Cardiac muscle cell (in vitro differentiated cells and primary cell): ENCODE measurements around the gene S100A5. TPM values are rescaled to one million over a fixed set of nuclear protein-coding genes. Genes with fewer than 3 reads are reported as not detected.
A peak's percentile ranks its signal among the peaks of the same experiment; 100 is the strongest.

Experiments
- DNase-seq, 2 donors: peaks; one replicate each; pipeline versions ENCODE4 v3.0.0 to v3.0.0-alpha.2; 2010 to 2017; ENCODE audit warnings: low read depth in 1 of 2, low spot score in 1 of 2
- H3K27ac ChIP-seq: fragments of 200-600 bp; sonication (generic); 2 replicates; pipeline ENCODE4 v1.5.1; 2016
- H3K27me3 ChIP-seq: fragments of 200-600 bp; sonication (generic); 2 replicates; pipeline ENCODE4 v1.6.0; 2016; ENCODE audit warnings: control low read depth
- H3K36me3 ChIP-seq: fragments of 200-600 bp; sonication (generic); 2 replicates; pipeline ENCODE4 v1.5.1; 2016; ENCODE audit warnings: control low read depth
- H3K4me1 ChIP-seq: fragments of 200-600 bp; sonication (generic); 2 replicates; pipeline ENCODE4 v1.8.1; 2017; ENCODE audit warnings: low read depth, mild to moderate bottlenecking, mixed run types
- H3K4me3 ChIP-seq: fragments of 200-600 bp; sonication (generic); 2 replicates; pipeline ENCODE4 v1.5.1; 2016; ENCODE audit warnings: mild to moderate bottlenecking
- H3K9me3 ChIP-seq: fragments of 200-600 bp; sonication (generic); 2 replicates; pipeline ENCODE4 v1.5.1; 2017; ENCODE audit warnings: low read depth, mild to moderate bottlenecking, control low read depth
- polyA plus RNA-seq: library from polyadenylated mRNA; unstranded; fragments of >200 nt; fragmentation: Nextera tagmentation; extraction: Ambion mirVana; gene quantifications from 2 replicates; pipeline ENCODE4 v1.2.1, GENCODE V29; 2016
- total RNA-seq: library from RNA; depleted of rRNA; stranded (reverse); fragments of >200 nt; gene quantifications from 2 replicates; pipeline ENCODE4 v1.2.3, GENCODE V29; 2016
- TF ChIP-seq, protein P1 (sequence below): IDR thresholded peaks from 2 replicates; pipeline ENCODE4 v1.5.1; 2012; ENCODE audit warnings: low read depth, mild to moderate bottlenecking, low read length

Gene S100A5
- total and polyA plus RNA-seq, 2 experiments from 2014 or later: 0.31 TPM; not detected in 1

DNA sequence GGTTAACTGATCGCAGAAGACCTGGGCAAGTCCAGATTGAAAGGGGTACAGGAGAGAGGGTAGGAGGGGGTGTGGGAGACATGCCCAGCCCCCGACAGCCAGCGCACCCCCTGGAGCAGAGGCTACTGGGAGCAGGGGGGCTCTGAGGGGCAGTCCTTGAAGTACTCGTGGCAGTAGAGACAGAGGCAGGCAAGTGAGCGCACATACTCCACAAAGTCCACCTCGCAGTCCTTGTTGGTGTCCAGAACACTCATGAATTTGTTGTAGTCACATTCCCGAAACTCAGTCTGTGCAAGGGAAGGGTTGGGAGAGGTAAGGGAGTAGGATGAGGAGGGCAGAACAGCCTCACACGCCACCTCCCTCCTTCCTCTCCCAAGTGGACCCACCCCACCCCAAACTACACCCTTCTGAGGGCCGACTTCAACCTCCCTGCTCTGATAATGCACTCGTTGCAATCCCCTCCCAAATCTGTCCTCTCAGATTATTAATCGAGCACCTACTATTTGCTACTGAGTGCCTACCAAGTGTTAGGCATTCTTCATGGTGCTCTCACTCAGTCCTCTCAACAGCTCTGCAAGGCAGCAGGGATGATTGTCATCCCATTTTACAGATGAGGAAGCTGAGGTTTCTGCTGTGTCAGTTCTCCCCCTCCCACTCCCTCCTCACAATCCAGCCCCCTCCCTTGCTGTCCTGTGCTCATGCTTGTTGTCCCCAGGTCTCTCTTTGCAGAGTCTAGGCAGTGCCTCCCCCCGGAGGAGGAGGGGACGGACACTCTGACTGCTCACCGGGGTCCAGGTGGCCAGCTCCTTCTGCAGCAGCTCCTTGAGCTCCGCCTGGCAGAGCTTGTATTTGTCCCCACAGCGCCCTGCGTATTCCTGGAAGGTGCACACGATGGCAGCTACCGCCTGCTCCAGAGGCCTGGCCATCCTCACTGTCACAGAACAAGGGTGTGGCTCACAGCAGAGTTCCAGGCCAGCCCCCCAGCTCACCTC, 7.1 kb upstream of the S100A5 start:
- TF ChIP-seq, protein P1, sequence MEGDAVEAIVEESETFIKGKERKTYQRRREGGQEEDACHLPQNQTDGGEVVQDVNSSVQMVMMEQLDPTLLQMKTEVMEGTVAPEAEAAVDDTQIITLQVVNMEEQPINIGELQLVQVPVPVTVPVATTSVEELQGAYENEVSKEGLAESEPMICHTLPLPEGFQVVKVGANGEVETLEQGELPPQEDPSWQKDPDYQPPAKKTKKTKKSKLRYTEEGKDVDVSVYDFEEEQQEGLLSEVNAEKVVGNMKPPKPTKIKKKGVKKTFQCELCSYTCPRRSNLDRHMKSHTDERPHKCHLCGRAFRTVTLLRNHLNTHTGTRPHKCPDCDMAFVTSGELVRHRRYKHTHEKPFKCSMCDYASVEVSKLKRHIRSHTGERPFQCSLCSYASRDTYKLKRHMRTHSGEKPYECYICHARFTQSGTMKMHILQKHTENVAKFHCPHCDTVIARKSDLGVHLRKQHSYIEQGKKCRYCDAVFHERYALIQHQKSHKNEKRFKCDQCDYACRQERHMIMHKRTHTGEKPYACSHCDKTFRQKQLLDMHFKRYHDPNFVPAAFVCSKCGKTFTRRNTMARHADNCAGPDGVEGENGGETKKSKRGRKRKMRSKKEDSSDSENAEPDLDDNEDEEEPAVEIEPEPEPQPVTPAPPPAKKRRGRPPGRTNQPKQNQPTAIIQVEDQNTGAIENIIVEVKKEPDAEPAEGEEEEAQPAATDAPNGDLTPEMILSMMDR: no peak
- no peaks in the 10 kb centered on the region for H3K27me3 ChIP-seq
- H3K36me3 ChIP-seq: no peaks in the 10 kb centered on the region
- H3K4me3 ChIP-seq: no peak overlapping the region
- no peaks in the 10 kb centered on the region for H3K9me3 ChIP-seq
- peaks cover 24% of the 10 kb centered on the region for H3K4me1 ChIP-seq
- peak in 1 of 2 donors; percentile 19 for DNase-seq
- no peak overlapping the region for H3K27ac ChIP-seq

DNA sequence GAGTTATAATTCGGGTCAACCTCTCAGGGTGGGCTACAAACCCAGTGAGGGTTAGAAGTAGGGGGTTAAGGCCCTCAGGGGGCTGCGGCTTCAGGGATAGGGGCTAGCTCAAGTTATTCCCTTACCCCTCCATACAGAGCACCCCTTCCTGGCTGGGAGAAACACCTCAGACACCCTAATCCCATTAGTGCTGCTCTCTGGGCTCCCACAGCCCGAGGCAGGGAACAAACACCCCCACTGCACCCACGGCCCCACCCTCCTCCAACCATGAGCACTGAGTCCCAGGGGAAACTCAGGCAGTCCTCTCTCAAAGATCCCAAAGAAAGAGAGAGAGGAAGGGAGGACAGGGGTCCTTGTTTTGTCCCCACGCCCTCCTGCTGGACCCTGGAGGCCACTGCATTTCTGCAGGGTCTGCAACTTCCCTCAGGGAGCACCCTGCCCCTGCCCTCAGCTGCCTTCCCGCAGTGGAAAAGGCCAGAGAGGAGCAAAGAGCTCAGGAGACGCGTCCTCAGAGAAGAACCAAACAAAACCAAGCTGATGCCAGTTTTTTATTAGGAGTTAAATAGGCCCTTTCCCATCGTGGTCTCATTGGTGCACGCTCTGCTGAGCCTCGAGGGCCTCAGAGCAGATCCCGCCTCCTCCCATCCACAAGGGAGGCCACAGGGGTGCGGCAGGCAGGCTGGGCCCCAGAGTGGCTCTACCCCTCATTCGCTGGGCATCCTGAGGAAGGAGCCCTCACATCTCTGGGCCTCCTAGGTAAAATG, 6.2 kb upstream of the S100A5 start:
- Histone ChIP-seq H3K9me3 (no peaks in the 10 kb centered on the region), H3K36me3 (no peaks in the 10 kb centered on the region), H3K4me1 (peaks cover 24% of the 10 kb centered on the region), H3K27ac (peak overlapping the region; percentile 89), H3K4me3 (no peak overlapping the region), H3K27me3 (no peaks in the 10 kb centered on the region)
- DNase-seq: no peak
- TF ChIP-seq, protein P1: no peak

- Histone ChIP-seq H3K9me3 (no peaks in the 10 kb centered on the region), H3K27ac (peak overlapping the region; percentile 89), H3K4me3 (no peak overlapping the region), H3K27me3 (no peaks in the 10 kb centered on the region), H3K4me1 (peaks cover 24% of the 10 kb centered on the region), H3K36me3 (no peaks in the 10 kb centered on the region)
- no peak for DNase-seq
- TF ChIP-seq, protein P1: no peak
These were observed 5.6 kb upstream of the S100A5 start for GRCh38 chr1:153546371-153546770.

DNA sequence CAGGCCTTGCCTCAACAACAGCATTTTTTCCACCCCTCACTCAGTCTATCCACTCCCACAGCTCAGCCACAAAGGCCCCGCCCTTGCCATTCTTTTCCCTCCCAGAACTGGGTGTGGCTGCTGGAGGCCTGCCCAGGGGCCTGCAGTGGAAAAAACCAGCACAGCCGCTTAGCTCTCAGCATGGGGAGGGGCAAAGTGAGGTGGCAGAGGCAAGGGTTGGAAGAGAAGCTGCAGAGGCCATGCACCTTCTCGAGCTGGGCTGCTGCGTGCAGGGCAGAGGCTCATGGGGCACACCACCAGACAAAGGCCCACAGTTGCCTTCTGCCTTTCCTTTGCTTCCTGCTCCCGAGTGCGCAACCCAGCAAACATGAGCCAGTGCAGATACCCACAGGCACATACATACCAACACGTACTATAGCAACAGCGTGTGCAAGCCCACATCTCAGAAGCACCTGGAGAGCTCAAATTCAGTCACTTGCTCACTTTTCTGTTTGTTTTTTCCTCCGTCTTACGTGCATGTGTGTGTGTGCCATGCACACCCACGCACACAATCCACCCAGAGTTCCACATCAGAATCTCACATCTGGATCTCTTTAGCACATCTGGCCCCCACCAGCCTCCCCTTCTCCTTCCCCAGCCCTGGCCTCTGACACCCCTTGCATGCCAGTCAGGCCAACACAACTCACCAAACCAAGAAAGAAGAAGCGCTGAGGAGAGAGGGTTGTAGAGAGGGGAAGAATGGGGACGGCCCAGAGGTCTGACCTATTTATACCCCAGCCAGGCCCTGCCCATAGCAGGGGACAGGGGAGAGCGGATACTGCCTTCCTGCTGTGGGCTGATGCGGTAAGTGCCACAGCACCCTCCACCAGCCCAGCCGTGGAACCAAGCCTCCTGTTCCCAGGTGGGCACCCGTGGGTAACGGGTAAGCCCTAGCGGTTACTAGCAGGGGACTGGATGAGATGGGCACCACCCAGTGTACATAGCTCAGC, 4.6 kb upstream of the S100A5 start, which contains the start of gene S100A4:
S100A4 (minus strand) TSS at position 740 of the 989 bp plus-strand sequence. CDS start 1,012 bp downstream, outside the sequence.
- peak; percentile 95 to 96 for DNase-seq
- Histone ChIP-seq H3K27ac (peak within 1 kb of the TSS; percentile 89), H3K27me3 (no peaks in the 10 kb centered on the region), H3K4me1 (peaks cover 24% of the 10 kb centered on the region), H3K36me3 (no peaks in the 10 kb centered on the region), H3K4me3 (no peak within 1 kb of the TSS), H3K9me3 (no peaks in the 10 kb centered on the region)
- TF ChIP-seq, protein P1: no peak
